ENCODE results near the gene COL1A2.

- TF ChIP-seq POLR2A (IDR thresholded peaks at IDR 0.05) = no peak
- TF ChIP-seq CTCF (IDR thresholded peaks at IDR 0.05) = no peak
- no peak for TF ChIP-seq EP300 (IDR thresholded peaks at IDR 0.05)
- TF ChIP-seq POLR2AphosphoS5 (IDR thresholded peaks at IDR 0.05) = no peak
Measured at GRCh38 chr7:94345907-94346306, 48.8 kb upstream of the COL1A2 start.
